IMR-90 (cell line): Measurements from ENCODE around the gene ATOSA. TPM values are rescaled to one million over a fixed set of nuclear protein-coding genes. Genes with fewer than 3 reads are reported as not detected.

Source experiments
- ATAC-seq: fragments of 200-7000 bp; cut with Tn5 transposase; 2 replicates; pipeline ENCODE4 v1.9.1; 2020; ENCODE audit warnings: low read depth, mild to moderate bottlenecking, moderate library complexity
- BruUV-seq: library from RNA; stranded (reverse); fragments of 400-500 nt; replicated peaks from 2 replicates; lab custom pipeline; 2021; lab: Mats Ljungman, UMichigan
- CTCF ChIA-PET: fragments of 300-600 bp; formaldehyde crosslinking; extraction: SDS; loops from one replicate; lab custom pipeline; 2021; ENCODE audit warnings: antibody characterized with exemption; lab: Yijun Ruan, JAX
- POLR2A ChIA-PET: fragments of 300-600 bp; sonication (Branson Sonifier 250); formaldehyde crosslinking; loops from one replicate; lab custom pipeline; 2022; ENCODE audit warnings: antibody characterized with exemption; ENCODE audit not compliant: unreplicated experiment; lab: Charles Lee
- DNase-seq: peaks from one replicate; pipeline ENCODE4 v3.0.0; 2013
- H2AFZ ChIP-seq: replicated peaks from 2 replicates; pipeline ENCODE3; 2013; ENCODE audit warnings: low read length, mild to moderate bottlenecking; ENCODE audit not compliant: poor library complexity
- H2AK5ac ChIP-seq: 2 replicates; pipeline ENCODE4 v1.6.1; 2013; ENCODE audit warnings: low read depth, low read length, inconsistent platforms
- H2AK9ac ChIP-seq: replicated peaks from 2 replicates; pipeline ENCODE3; 2013; ENCODE audit warnings: mild to moderate bottlenecking, low read depth, low read length, moderate library complexity; ENCODE audit not compliant: poor library complexity
- H2BK120ac ChIP-seq: 2 replicates; pipeline ENCODE4 v1.6.1; 2013; ENCODE audit warnings: low read depth, low read length, inconsistent platforms
- H2BK15ac ChIP-seq: 3 replicates; pipeline ENCODE4 v1.6.1; 2013; ENCODE audit warnings: low read depth, low read length, inconsistent platforms
- H2BK20ac ChIP-seq: 2 replicates; pipeline ENCODE4 v1.6.1; 2013; ENCODE audit warnings: low read depth, mild to moderate bottlenecking, inconsistent platforms, low read length, moderate library complexity
- H2BK5ac ChIP-seq: 2 replicates; pipeline ENCODE4 v1.6.1; 2013; ENCODE audit warnings: mild to moderate bottlenecking, low read depth, low read length, inconsistent platforms; ENCODE audit not compliant: poor library complexity, severe bottlenecking
- H3K14ac ChIP-seq: replicated peaks from 2 replicates; pipeline ENCODE4 v1.6.1; 2013; ENCODE audit warnings: low read depth, low read length, inconsistent platforms
- H3K18ac ChIP-seq: 2 replicates; pipeline ENCODE4 v1.6.1; 2013; ENCODE audit warnings: low read depth, low read length, control low read depth
- H3K23ac ChIP-seq: 2 replicates; pipeline ENCODE4 v1.6.1; 2013; ENCODE audit warnings: low read depth, low read length, inconsistent platforms
- H3K27ac ChIP-seq: 2 replicates; pipeline ENCODE4 v1.5.1; 2013; ENCODE audit warnings: mild to moderate bottlenecking, control low read depth, low read length; ENCODE audit not compliant: insufficient read depth
- H3K27me3 ChIP-seq: 2 replicates; pipeline ENCODE4 v1.6.1; 2013; ENCODE audit warnings: low read length; ENCODE audit not compliant: control insufficient read depth, insufficient read depth
- H3K36me3 ChIP-seq: 2 replicates; pipeline ENCODE4 v1.6.1; 2013; ENCODE audit warnings: low read length, mixed read lengths; ENCODE audit not compliant: control insufficient read depth, insufficient read depth
- H3K4ac ChIP-seq: 2 replicates; pipeline ENCODE4 v1.6.1; 2013; ENCODE audit warnings: low read depth, low read length, inconsistent platforms
- H3K4me1 ChIP-seq: 2 replicates; pipeline ENCODE4 v1.6.1; 2013; ENCODE audit warnings: low read length, mixed read lengths; ENCODE audit not compliant: control insufficient read depth, insufficient read depth
- H3K4me2 ChIP-seq: 2 replicates; pipeline ENCODE4 v1.6.1; 2013; ENCODE audit warnings: low read depth, mild to moderate bottlenecking, control low read depth, low read length, moderate library complexity
- H3K4me3 ChIP-seq: 2 replicates; pipeline ENCODE4 v1.5.1; 2013; ENCODE audit warnings: low read depth, mild to moderate bottlenecking, control low read depth, low read length, moderate library complexity; ENCODE audit not compliant: insufficient read depth
- H3K56ac ChIP-seq: 2 replicates; pipeline ENCODE4 v1.6.1; 2013; ENCODE audit warnings: low read length, inconsistent platforms; ENCODE audit not compliant: insufficient read depth; ENCODE audit errors: extremely low read depth
- H3K79me1 ChIP-seq, 2 experiments: 2 replicates each; pipeline ENCODE4 v1.6.1; 2013; ENCODE audit warnings: low read length in 2 of 2, inconsistent platforms in 1 of 2, low read depth in 1 of 2
- H3K9ac ChIP-seq: 2 replicates; pipeline ENCODE4 v1.6.1; 2013; ENCODE audit warnings: low read depth, low read length, control low read depth
- H3K9me1 ChIP-seq: 2 replicates; pipeline ENCODE4 v1.6.1; 2013; ENCODE audit warnings: low read length, inconsistent platforms; ENCODE audit not compliant: insufficient read depth
- H3K9me3 ChIP-seq: 2 replicates; pipeline ENCODE4 v1.6.1; 2013; ENCODE audit warnings: low read length; ENCODE audit not compliant: control insufficient read depth, insufficient read depth
- H4K20me1 ChIP-seq: 2 replicates; pipeline ENCODE4 v1.6.1; 2013; ENCODE audit warnings: low read length, inconsistent platforms; ENCODE audit not compliant: insufficient read depth
- H4K5ac ChIP-seq: 2 replicates; pipeline ENCODE4 v1.6.1; 2013; ENCODE audit warnings: mild to moderate bottlenecking, low read depth, low read length, control low read depth
- H4K8ac ChIP-seq, 2 experiments: 2 replicates each; pipeline ENCODE4 v1.6.1; 2013; ENCODE audit warnings: low read depth in 2 of 2, low read length in 2 of 2, control low read depth in 1 of 2, inconsistent platforms in 1 of 2
- H4K91ac ChIP-seq: 2 replicates; pipeline ENCODE4 v1.6.1; 2013; ENCODE audit warnings: low read depth, low read length, inconsistent platforms; ENCODE audit not compliant: insufficient read depth
- BHLHE40 ChIP-seq: fragments of 150-350 bp; IDR thresholded peaks from 2 replicates; pipeline ENCODE4 v1.6.1; 2016; ENCODE audit warnings: mild to moderate bottlenecking, low read depth, low read length
- CEBPB ChIP-seq: IDR thresholded peaks from 2 replicates; pipeline ENCODE4 v1.6.1; 2012; ENCODE audit warnings: low read depth, low read length, improper control_type of control experiment
- CHD1 ChIP-seq: IDR thresholded peaks from 2 replicates; pipeline ENCODE4 v1.6.1; 2012; ENCODE audit warnings: low read depth, low read length, improper control_type of control experiment
- FOS ChIP-seq: fragments of 150-350 bp; IDR thresholded peaks from 2 replicates; pipeline ENCODE4 v1.6.1; 2016; ENCODE audit warnings: low read depth, low read length
- MAFK ChIP-seq: IDR thresholded peaks from 2 replicates; pipeline ENCODE4 v1.6.1; 2012; ENCODE audit warnings: low read depth, low read length, improper control_type of control experiment
- MAZ ChIP-seq: IDR thresholded peaks from 2 replicates; pipeline ENCODE4 v1.6.1; 2012; ENCODE audit warnings: low read depth, mild to moderate bottlenecking, low read length, improper control_type of control experiment, moderate library complexity, borderline replicate concordance
- MXI1 ChIP-seq: IDR thresholded peaks from 2 replicates; pipeline ENCODE4 v1.6.1; 2012; ENCODE audit warnings: low read depth, mild to moderate bottlenecking, low read length, moderate library complexity, borderline replicate concordance
- NFE2L2 ChIP-seq: fragments of 150-350 bp; IDR thresholded peaks from 2 replicates; pipeline ENCODE4 v1.6.1; 2016; ENCODE audit warnings: low read depth, mild to moderate bottlenecking, low read length
- POLR2A ChIP-seq: IDR thresholded peaks from 2 replicates; pipeline ENCODE4 v1.6.1; 2012; ENCODE audit warnings: mild to moderate bottlenecking, low read depth, low read length
- RAD21 ChIP-seq: IDR thresholded peaks from 2 replicates; pipeline ENCODE4 v1.6.1; 2012; ENCODE audit warnings: low read length, improper control_type of control experiment
- RCOR1 ChIP-seq: IDR thresholded peaks from 2 replicates; pipeline ENCODE4 v1.6.1; 2012; ENCODE audit warnings: mild to moderate bottlenecking, low read length, improper control_type of control experiment; ENCODE audit not compliant: insufficient replicate concordance
- RFX5 ChIP-seq: IDR thresholded peaks from 2 replicates; pipeline ENCODE4 v1.8.0; 2012; ENCODE audit warnings: low read depth, mild to moderate bottlenecking, low read length, moderate library complexity
- WGBS, 2 experiments: methylation state at CpG; one replicate each; pipeline versions ENCODE4 v1.1.5 to v1.1.7; 2013; ENCODE audit warnings: missing lambda C conversion rate in 2 of 2; ENCODE audit not compliant: insufficient read length in 1 of 2; ENCODE audit errors: extremely low coverage in 2 of 2; 5-methylcytosine and 5-hydroxymethylcytosine counted together
- dilution Hi-C: fragments of 300-500 bp; cut with HindIII; formaldehyde crosslinking; loops from one replicate; pipeline ENCODE4 v1.14.3; 2018; ENCODE audit warnings: low sequenced_read_pairs; ENCODE audit not compliant: unreplicated experiment
- in situ Hi-C: fragments of 300-500 bp; cut with MboI; formaldehyde crosslinking; loops from 3 replicates; pipeline ENCODE4 v1.14.3; 2019; ENCODE audit warnings: low sequenced_read_pairs, inconsistent platforms, mixed read lengths
- intact Hi-C: fragments of 100-400 bp; cut with micrococcal nuclease; formaldehyde crosslinking; loops from 2 replicates; pipeline ENCODE4 v1.10.0; 2022
- polyA plus RNA-seq, 3 experiments: library from polyadenylated mRNA; depleted of rRNA; stranded (reverse); fragments of >200 nt; gene quantifications; 2 replicates each; pipeline ENCODE4 v1.2.3, GENCODE V29; 2012; ENCODE audit warnings: low replicate concordance in 1 of 3
- total RNA-seq: library from RNA; depleted of rRNA; stranded (reverse); fragments of >200 nt; gene quantifications from 2 replicates; pipeline ENCODE4 v1.2.3, GENCODE V29; 2012
- TF ChIP-seq, protein P1 (sequence below): fragments of 150-350 bp; IDR thresholded peaks from 2 replicates; pipeline ENCODE4 v1.6.1; 2016; ENCODE audit warnings: low read depth, mild to moderate bottlenecking, low read length, moderate library complexity, borderline replicate concordance
- TF ChIP-seq, protein P2 (sequence below): fragments of 150-350 bp; IDR thresholded peaks from 2 replicates; pipeline ENCODE4 v1.6.1; 2017; ENCODE audit warnings: mild to moderate bottlenecking, antibody characterized with exemption, low read length, low read depth
- TF ChIP-seq, protein P3 (sequence below): conservative IDR thresholded peaks from 2 replicates; pipeline ENCODE4 v1.5.1; 2012; ENCODE audit warnings: mild to moderate bottlenecking, low read depth, low read length, improper control_type of control experiment

Gene ATOSA
- total and polyA plus RNA-seq, 2 of the 4 experiments (the other 2 are of a cell fraction): 13.2 to 17.2 TPM

DNA sequence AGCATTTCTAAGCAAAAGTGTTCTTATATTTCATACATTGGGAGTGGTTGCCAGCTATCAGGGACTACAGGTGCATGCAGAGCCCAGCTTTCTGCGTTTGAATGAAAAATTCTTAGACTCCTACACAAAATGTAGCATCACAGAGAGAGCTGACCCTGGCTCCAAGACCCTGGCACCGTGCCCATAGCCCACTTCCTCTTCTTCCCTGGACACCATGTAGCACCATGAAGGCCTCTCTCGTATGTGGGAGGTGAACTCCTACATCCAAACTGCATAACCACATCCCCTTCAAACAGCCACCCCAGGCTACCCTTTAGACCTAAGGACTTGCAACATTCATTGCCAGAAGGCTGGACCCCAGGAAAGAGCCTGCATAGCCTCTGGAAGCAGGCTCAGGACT is 35.8 kb upstream of the ATOSA start:
- Histone ChIP-seq H3K27me3 (peaks cover 9% of the 10 kb centered on the region), H2AK5ac (no peak overlapping the region), H4K8ac (no peak overlapping the region), H3K36me3 (no peaks in the 10 kb centered on the region), H3K14ac (no peak overlapping the region), H2BK20ac (no peak overlapping the region), H2BK15ac (no peak overlapping the region), H3K9me3 (no peaks in the 10 kb centered on the region), H3K9ac (no peak overlapping the region), H3K9me1 (no peaks in the 10 kb centered on the region), H2BK5ac (no peak overlapping the region), H2BK120ac (no peak overlapping the region), H3K4me1 (no peaks in the 10 kb centered on the region), H4K5ac (no peak overlapping the region), H3K4me2 (no peak overlapping the region), H4K20me1 (no peaks in the 10 kb centered on the region), H3K56ac (no peak overlapping the region), H3K23ac (no peak overlapping the region), H3K4me3 (no peak overlapping the region), H4K91ac (no peak overlapping the region), H3K18ac (no peak overlapping the region), H3K4ac (no peak overlapping the region), H2AK9ac (no peak overlapping the region), H3K79me1 (no peaks in the 10 kb centered on the region), H2AFZ (no peak overlapping the region), H3K27ac (no peak overlapping the region)
- TF ChIP-seq CHD1 (no peak), MAZ (no peak), RCOR1 (no peak), MAFK (no peak), RAD21 (no peak), NFE2L2 (no peak), CEBPB (no peak), POLR2A (no peak), BHLHE40 (no peak), RFX5 (no peak), MXI1 (no peak), FOS (no peak)
- TF ChIP-seq, protein P1, sequence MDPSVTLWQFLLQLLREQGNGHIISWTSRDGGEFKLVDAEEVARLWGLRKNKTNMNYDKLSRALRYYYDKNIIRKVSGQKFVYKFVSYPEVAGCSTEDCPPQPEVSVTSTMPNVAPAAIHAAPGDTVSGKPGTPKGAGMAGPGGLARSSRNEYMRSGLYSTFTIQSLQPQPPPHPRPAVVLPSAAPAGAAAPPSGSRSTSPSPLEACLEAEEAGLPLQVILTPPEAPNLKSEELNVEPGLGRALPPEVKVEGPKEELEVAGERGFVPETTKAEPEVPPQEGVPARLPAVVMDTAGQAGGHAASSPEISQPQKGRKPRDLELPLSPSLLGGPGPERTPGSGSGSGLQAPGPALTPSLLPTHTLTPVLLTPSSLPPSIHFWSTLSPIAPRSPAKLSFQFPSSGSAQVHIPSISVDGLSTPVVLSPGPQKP: no peak
- TF ChIP-seq, protein P2, sequence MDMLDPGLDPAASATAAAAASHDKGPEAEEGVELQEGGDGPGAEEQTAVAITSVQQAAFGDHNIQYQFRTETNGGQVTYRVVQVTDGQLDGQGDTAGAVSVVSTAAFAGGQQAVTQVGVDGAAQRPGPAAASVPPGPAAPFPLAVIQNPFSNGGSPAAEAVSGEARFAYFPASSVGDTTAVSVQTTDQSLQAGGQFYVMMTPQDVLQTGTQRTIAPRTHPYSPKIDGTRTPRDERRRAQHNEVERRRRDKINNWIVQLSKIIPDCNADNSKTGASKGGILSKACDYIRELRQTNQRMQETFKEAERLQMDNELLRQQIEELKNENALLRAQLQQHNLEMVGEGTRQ: no peak
- TF ChIP-seq, protein P3, sequence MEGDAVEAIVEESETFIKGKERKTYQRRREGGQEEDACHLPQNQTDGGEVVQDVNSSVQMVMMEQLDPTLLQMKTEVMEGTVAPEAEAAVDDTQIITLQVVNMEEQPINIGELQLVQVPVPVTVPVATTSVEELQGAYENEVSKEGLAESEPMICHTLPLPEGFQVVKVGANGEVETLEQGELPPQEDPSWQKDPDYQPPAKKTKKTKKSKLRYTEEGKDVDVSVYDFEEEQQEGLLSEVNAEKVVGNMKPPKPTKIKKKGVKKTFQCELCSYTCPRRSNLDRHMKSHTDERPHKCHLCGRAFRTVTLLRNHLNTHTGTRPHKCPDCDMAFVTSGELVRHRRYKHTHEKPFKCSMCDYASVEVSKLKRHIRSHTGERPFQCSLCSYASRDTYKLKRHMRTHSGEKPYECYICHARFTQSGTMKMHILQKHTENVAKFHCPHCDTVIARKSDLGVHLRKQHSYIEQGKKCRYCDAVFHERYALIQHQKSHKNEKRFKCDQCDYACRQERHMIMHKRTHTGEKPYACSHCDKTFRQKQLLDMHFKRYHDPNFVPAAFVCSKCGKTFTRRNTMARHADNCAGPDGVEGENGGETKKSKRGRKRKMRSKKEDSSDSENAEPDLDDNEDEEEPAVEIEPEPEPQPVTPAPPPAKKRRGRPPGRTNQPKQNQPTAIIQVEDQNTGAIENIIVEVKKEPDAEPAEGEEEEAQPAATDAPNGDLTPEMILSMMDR: no peak
- DNase-seq (no peak), ATAC-seq (no peak)
- WGBS, 2 experiments: no CpG with 5 or more reads among the region's 3 CpGs
- in situ Hi-C loops (no loop called here), intact Hi-C loops (no loop called here), dilution Hi-C loops (no loop called here)
- ChIA-PET CTCF (no interaction called here), POLR2A (no interaction called here)
- no TSS peak for BruUV-seq
